Measurements from ENCODE around the gene RNF187. TPM values are rescaled to one million over a fixed set of nuclear protein-coding genes. Genes with fewer than 3 reads are reported as not detected.

Gene RNF187
- total RNA-seq, 2 experiments from 2014 or later: 121 to 127 TPM

GRCh38 chr1:228474507-228474906, 12.7 kb upstream of the RNF187 start:
- no peak for DNase-seq
- Mint-ChIP-seq H3K36me3 (ENCODE audit: low read depth) (peaks cover 2% of the 10 kb centered on the region), H3K9me3 (no peaks in the 10 kb centered on the region), H3K4me3 (no peak overlapping the region), H3K27ac (no peak overlapping the region), H3K4me1 (peaks cover 53% of the 10 kb centered on the region), H3K27me3 (peaks cover 3% of the 10 kb centered on the region)
- ChIA-PET CTCF (interaction anchor here (1.1 to 4.5 kb wide), 3 partner anchors 9 to 12 kb away, joined by 3 to 21 read pairs (median 7); partner anchors contain the start of gene RNF187), POLR2A (interaction anchor here (0.7 to 9.3 kb wide), 4 partner anchors 10 to 68 kb away, joined by 3 to 151 read pairs (median 36); partner anchors contain the start of gene RNF187)

GRCh38 chr1:228475812-228476211, 11.4 kb upstream of the RNF187 start:
- H3K9me3 Mint-ChIP-seq: no peaks in the 10 kb centered on the region
- no peak overlapping the region for H3K27ac Mint-ChIP-seq
- ChIA-PET POLR2A (interaction anchor here (1.9 to 9.3 kb wide), 3 partner anchors 11 to 18 kb away, joined by 10 to 151 read pairs (median 63); partner anchors contain the start of gene RNF187), CTCF (interaction anchor here (1.3 to 4.5 kb wide), 3 partner anchors 10 to 17 kb away, joined by 7 to 21 read pairs (median 9); partner anchors contain the start of gene RNF187)
- peaks cover 2% of the 10 kb centered on the region for H3K27me3 Mint-ChIP-seq
- H3K4me3 Mint-ChIP-seq: no peak overlapping the region
- H3K4me1 Mint-ChIP-seq: peaks cover 66% of the 10 kb centered on the region
- no peak for DNase-seq
- H3K36me3 Mint-ChIP-seq (ENCODE audit: low read depth): peaks cover 2% of the 10 kb centered on the region

GRCh38 chr1:228477263-228477662, 9.9 kb upstream of the RNF187 start:
- Mint-ChIP-seq H3K36me3 (ENCODE audit: low read depth) (peaks cover 2% of the 10 kb centered on the region), H3K27ac (no peak overlapping the region), H3K27me3 (peaks cover 2% of the 10 kb centered on the region), H3K9me3 (no peaks in the 10 kb centered on the region), H3K4me1 (peaks cover 67% of the 10 kb centered on the region), H3K4me3 (no peak overlapping the region)
- DNase-seq: no peak
- CTCF ChIA-PET: interaction anchor here (1.3 to 4.5 kb wide), 2 partner anchors 12 to 14 kb away, joined by 4 to 21 read pairs; no protein-coding TSS in a partner anchor
- POLR2A ChIA-PET: interaction anchor here (3.7 to 9.3 kb wide), 2 partner anchors 13 to 20 kb away, joined by 38 to 151 read pairs; a partner anchor contains a TSS

GRCh38 chr1:228478326-228478725, 8.9 kb upstream of the RNF187 start:
- no peak for DNase-seq
- H3K27ac Mint-ChIP-seq: peak overlapping the region; percentile 52
- peaks cover 2% of the 10 kb centered on the region for H3K27me3 Mint-ChIP-seq
- H3K4me3 Mint-ChIP-seq: no peak overlapping the region
- H3K9me3 Mint-ChIP-seq: no peaks in the 10 kb centered on the region
- CTCF ChIA-PET: interaction anchor here (0.6 to 2.4 kb wide), 7 partner anchors 9 to 66 kb away, joined by 3 to 21 read pairs (median 4); partner anchors contain the start of gene RNF187
- peaks cover 2% of the 10 kb centered on the region for H3K36me3 Mint-ChIP-seq (ENCODE audit: low read depth)
- H3K4me1 Mint-ChIP-seq: peaks cover 65% of the 10 kb centered on the region
- POLR2A ChIA-PET: interaction anchor here (1.0 to 9.3 kb wide), 6 partner anchors 8 to 396 kb away, joined by 3 to 151 read pairs (median 9); partner anchors contain the start of genes ARF1 and RNF187

- ChIA-PET POLR2A (interaction anchor here (1.0 to 9.3 kb wide), 6 partner anchors 7 to 397 kb away, joined by 3 to 151 read pairs (median 9); partner anchors contain the start of genes ARF1 and RNF187), CTCF (interaction anchor here (0.6 to 2.4 kb wide), 7 partner anchors 8 to 72 kb away, joined by 3 to 21 read pairs (median 4); partner anchors contain the start of genes RNF187 and TRIM11)
- Mint-ChIP-seq H3K36me3 (ENCODE audit: low read depth) (no peaks in the 10 kb centered on the region), H3K9me3 (no peaks in the 10 kb centered on the region), H3K27me3 (peaks cover 2% of the 10 kb centered on the region), H3K4me1 (peaks cover 62% of the 10 kb centered on the region), H3K27ac (peak overlapping the region; percentile 91), H3K4me3 (peak overlapping the region; percentile 48)
- DNase-seq: peak; percentile 59
These were observed 8.1 kb upstream of the RNF187 start for GRCh38 chr1:228478912-228479711.

GRCh38 chr1:228483789-228484188, 3.4 kb upstream of the RNF187 start:
- no peak for DNase-seq
- Mint-ChIP-seq H3K27ac (no peak overlapping the region), H3K9me3 (no peaks in the 10 kb centered on the region), H3K27me3 (no peaks in the 10 kb centered on the region), H3K4me3 (no peak overlapping the region), H3K36me3 (ENCODE audit: low read depth) (peaks cover 4% of the 10 kb centered on the region), H3K4me1 (peaks cover 56% of the 10 kb centered on the region)
- ChIA-PET POLR2A (interaction anchor here (2.4 kb wide), 1 partner anchor 19 kb away, joined by 7 read pairs; no protein-coding TSS in a partner anchor), CTCF (no interaction called here)

- H3K27me3 Mint-ChIP-seq: no peaks in the 10 kb centered on the region
- peak overlapping the region; percentile 96 for H3K27ac Mint-ChIP-seq
- DNase-seq: peak; percentile 82
- ChIA-PET POLR2A (interaction anchor here (0.8 to 6.2 kb wide), 15 partner anchors 9 to 1021 kb away, joined by 3 to 153 read pairs (median 10); partner anchors contain the start of genes GUK1, IBA57, NUP133 and TRIM11), CTCF (interaction anchor here (0.9 to 2.0 kb wide), 14 partner anchors 8 to 321 kb away, joined by 3 to 24 read pairs (median 4); partner anchors contain the start of gene IBA57)
- peak overlapping the region; percentile 94 for H3K4me3 Mint-ChIP-seq
- H3K36me3 Mint-ChIP-seq (ENCODE audit: low read depth): peaks cover 29% of the 10 kb centered on the region
- no peaks in the 10 kb centered on the region for H3K9me3 Mint-ChIP-seq
- H3K4me1 Mint-ChIP-seq: peaks cover 56% of the 10 kb centered on the region
These were observed 416 bp upstream of the RNF187 start for GRCh38 chr1:228486596-228487335.

- Mint-ChIP-seq H3K36me3 (ENCODE audit: low read depth) (peaks cover 38% of the 10 kb centered on the region), H3K27ac (peak overlapping the region; percentile 89), H3K9me3 (no peaks in the 10 kb centered on the region), H3K4me1 (peaks cover 44% of the 10 kb centered on the region), H3K4me3 (peak overlapping the region; percentile 91), H3K27me3 (no peaks in the 10 kb centered on the region)
- POLR2A ChIA-PET: interaction anchor here (0.7 to 6.2 kb wide), 5 partner anchors 13 to 83 kb away, joined by 3 to 153 read pairs (median 29); a partner anchor contains a TSS
- CTCF ChIA-PET: interaction anchor here (0.6 to 2.6 kb wide), 4 partner anchors 13 to 84 kb away, joined by 3 to 12 read pairs (median 6); no protein-coding TSS in a partner anchor
- DNase-seq: no peak
These were observed 1.1 kb downstream of the RNF187 start for GRCh38 chr1:228488125-228488817.

GRCh38 chr1:228488818-228489674, 1.9 kb downstream of the RNF187 start:
- POLR2A ChIA-PET: interaction anchor here (3.7 to 6.2 kb wide), 3 partner anchors 12 to 31 kb away, joined by 29 to 153 read pairs (median 86); a partner anchor contains a TSS
- Mint-ChIP-seq H3K4me3 (peak overlapping the region; percentile 91), H3K27ac (peak overlapping the region; percentile 89), H3K27me3 (no peaks in the 10 kb centered on the region), H3K9me3 (no peaks in the 10 kb centered on the region), H3K4me1 (peaks cover 39% of the 10 kb centered on the region), H3K36me3 (ENCODE audit: low read depth) (peaks cover 46% of the 10 kb centered on the region)
- DNase-seq: no peak
- CTCF ChIA-PET: interaction anchor here (0.6 to 2.6 kb wide), 5 partner anchors 12 to 84 kb away, joined by 3 to 12 read pairs (median 7); no protein-coding TSS in a partner anchor

- H3K4me3 Mint-ChIP-seq: peak overlapping the region; percentile 46
- peaks cover 58% of the 10 kb centered on the region for H3K36me3 Mint-ChIP-seq (ENCODE audit: low read depth)
- peaks cover 35% of the 10 kb centered on the region for H3K4me1 Mint-ChIP-seq
- POLR2A ChIA-PET: interaction anchor here (1.3 to 6.2 kb wide), 3 partner anchors 10 to 32 kb away, joined by 4 to 153 read pairs (median 86); a partner anchor contains a TSS
- no peaks in the 10 kb centered on the region for H3K27me3 Mint-ChIP-seq
- peak overlapping the region; percentile 89 for H3K27ac Mint-ChIP-seq
- CTCF ChIA-PET: interaction anchor here (1.0 to 2.6 kb wide), 3 partner anchors 11 to 360 kb away, joined by 3 to 12 read pairs (median 9); no protein-coding TSS in a partner anchor
- no peaks in the 10 kb centered on the region for H3K9me3 Mint-ChIP-seq
- DNase-seq: peak; percentile 43
These were observed 3.2 kb downstream of the RNF187 start for GRCh38 chr1:228490120-228491078.

Measured in activated CD4-positive, alpha-beta memory T cell treated with anti-CD3 and anti-CD28 coated beads, Interleukin-2, amount 10 ng/mL, durations not matched to agents 7 days and 5 days (primary cell).